HG03378 (cell line): Measurements from ENCODE around the gene NTNG2.

Experiments used
- ATAC-seq: cut with Tn5 transposase; IDR thresholded peaks from one replicate; pipeline ENCODE4 v1.9.1; 2021; ENCODE audit warnings: mild to moderate bottlenecking, moderate library complexity; ENCODE audit not compliant: unreplicated experiment

NTNG2 gene

GRCh38 chr9:132168851-132169250 is 7.0 kb downstream of the NTNG2 start:
- no peak for ATAC-seq

GRCh38 chr9:132169672-132170392 is 8.0 kb downstream of the NTNG2 start:
- no peak for ATAC-seq

GRCh38 chr9:132171702-132172101 is 9.8 kb downstream of the NTNG2 start:
- no peak for ATAC-seq

- ATAC-seq: no peak
Measured at GRCh38 chr9:132172185-132172584, 10.3 kb downstream of the NTNG2 start.

GRCh38 chr9:132175431-132175830 is 13.6 kb downstream of the NTNG2 start:
- no peak for ATAC-seq

GRCh38 chr9:132176338-132176737 is 14.5 kb downstream of the NTNG2 start:
- ATAC-seq: no peak

GRCh38 chr9:132181796-132182313 is 20.0 kb downstream of the NTNG2 start:
- no peak for ATAC-seq

GRCh38 chr9:132182314-132183091 is 20.6 kb downstream of the NTNG2 start:
- no peak for ATAC-seq

- ATAC-seq: no peak
Measured at GRCh38 chr9:132183134-132183533, 21.3 kb downstream of the NTNG2 start.

GRCh38 chr9:132183715-132184114 is 21.9 kb downstream of the NTNG2 start:
- ATAC-seq: no peak

- ATAC-seq: no peak
Measured at GRCh38 chr9:132184124-132184523, 22.3 kb downstream of the NTNG2 start.

- ATAC-seq: no peak
Measured at GRCh38 chr9:132185073-132186009, 23.5 kb downstream of the NTNG2 start.

- no peak for ATAC-seq
Measured at GRCh38 chr9:132187121-132187620, 25.3 kb downstream of the NTNG2 start.

GRCh38 chr9:132190966-132191365 is 29.1 kb downstream of the NTNG2 start:
- no peak for ATAC-seq

GRCh38 chr9:132192728-132193127 is 30.9 kb downstream of the NTNG2 start:
- ATAC-seq: no peak

- ATAC-seq: no peak
Measured at GRCh38 chr9:132193227-132194124, 31.6 kb downstream of the NTNG2 start.

GRCh38 chr9:132194508-132194907 is 32.6 kb downstream of the NTNG2 start:
- no peak for ATAC-seq

GRCh38 chr9:132197315-132197714 is 35.5 kb downstream of the NTNG2 start:
- no peak for ATAC-seq

GRCh38 chr9:132197856-132198550 is 36.1 kb downstream of the NTNG2 start:
- ATAC-seq: no peak
